HG02852 (cell line): ENCODE data around the gene GATA3.

ENCODE experiments used
- ATAC-seq: cut with Tn5 transposase; IDR thresholded peaks from one replicate; pipeline ENCODE4 v1.9.1; 2021; ENCODE audit warnings: mild to moderate bottlenecking, moderate library complexity; ENCODE audit not compliant: unreplicated experiment

The GATA3 gene

DNA sequence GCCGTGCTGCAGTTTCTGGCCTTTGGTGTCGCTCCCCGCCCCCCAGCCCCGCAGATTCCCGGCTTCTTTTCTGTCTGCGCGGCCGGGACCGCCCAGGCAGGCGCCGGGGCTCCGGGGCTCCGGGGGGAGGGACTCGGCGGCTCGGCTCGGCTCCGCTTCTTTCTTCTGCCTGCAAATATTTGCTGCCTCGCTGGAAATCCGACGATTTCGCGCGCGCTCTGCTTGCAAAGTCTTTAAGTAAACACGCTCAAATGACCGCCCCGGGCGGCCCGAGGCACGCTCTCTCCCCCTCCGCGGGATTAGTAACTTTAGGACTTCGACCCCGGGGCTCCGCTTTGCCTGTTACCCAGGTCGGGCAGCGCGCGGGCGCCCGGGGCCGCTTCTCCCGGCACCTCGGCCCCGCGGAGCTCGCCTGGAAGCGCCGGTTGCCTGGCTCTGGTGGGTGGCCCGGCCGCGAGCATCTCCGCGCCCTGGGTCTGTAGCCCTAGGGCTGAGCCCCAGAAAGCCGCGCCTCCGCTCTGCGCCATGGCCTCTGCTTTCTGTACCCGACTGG, 3.9 kb upstream of the GATA3 start:
- no peak for ATAC-seq

GRCh38 chr10:8051109-8051821, 3.2 kb upstream of the GATA3 start:
- ATAC-seq, result no peak

GRCh38 chr10:8051851-8052257, 2.6 kb upstream of the GATA3 start:
- ATAC-seq, result no peak

DNA sequence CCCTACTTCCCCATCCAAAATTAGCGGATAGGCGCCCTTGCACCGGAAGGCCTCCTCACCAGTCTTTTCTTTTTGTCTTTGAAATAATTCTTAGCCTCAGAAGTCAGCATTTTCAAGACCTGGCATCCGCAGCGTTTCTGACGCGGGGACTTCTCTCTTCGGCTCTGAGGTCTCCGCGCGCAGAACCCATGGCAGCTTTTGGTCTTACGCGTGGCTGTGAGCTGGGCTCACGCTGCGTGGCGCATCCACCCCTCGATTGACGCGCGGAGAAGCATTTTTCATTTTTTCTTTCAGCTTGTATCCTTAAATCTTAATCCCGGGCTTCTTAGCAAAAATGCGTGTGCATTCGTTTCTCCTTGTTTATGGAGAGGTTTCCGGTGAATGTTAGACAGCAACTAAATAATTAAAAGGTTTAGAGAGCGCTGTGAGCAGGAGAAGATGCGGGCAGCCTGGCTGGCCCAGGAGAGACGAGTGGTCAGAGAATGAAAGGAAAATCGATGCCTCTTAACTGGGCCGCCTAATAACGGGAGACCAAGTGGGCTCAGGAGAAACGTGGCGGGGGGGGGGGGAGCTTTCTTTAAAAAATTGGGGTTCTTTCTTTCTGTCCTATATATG, 2.0 kb upstream of the GATA3 start:
- no peak for ATAC-seq

DNA sequence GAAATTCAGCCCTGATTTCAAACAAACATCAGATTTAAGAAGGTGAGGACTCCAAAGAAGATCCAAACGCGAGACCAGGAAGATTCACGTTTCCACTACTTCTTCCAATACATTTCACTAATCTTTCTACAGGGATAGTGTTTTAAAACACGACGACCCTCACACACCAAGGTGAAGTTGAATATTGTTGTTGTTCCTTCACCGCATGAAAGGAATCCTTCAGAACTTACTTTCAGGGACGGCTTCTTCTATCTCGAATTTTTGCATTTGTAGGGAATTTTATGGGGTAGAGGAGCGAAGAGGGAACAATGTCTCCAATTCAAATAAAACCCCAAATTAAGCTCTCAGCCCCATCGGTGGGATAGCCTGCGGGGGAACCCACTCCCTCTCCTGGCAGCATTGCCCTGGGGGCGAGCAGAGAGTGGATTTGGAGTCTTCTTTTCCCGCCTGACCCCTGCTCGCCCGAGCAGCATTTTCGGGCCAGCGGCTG, 1.5 kb upstream of the GATA3 start:
- ATAC-seq, result no peak

DNA sequence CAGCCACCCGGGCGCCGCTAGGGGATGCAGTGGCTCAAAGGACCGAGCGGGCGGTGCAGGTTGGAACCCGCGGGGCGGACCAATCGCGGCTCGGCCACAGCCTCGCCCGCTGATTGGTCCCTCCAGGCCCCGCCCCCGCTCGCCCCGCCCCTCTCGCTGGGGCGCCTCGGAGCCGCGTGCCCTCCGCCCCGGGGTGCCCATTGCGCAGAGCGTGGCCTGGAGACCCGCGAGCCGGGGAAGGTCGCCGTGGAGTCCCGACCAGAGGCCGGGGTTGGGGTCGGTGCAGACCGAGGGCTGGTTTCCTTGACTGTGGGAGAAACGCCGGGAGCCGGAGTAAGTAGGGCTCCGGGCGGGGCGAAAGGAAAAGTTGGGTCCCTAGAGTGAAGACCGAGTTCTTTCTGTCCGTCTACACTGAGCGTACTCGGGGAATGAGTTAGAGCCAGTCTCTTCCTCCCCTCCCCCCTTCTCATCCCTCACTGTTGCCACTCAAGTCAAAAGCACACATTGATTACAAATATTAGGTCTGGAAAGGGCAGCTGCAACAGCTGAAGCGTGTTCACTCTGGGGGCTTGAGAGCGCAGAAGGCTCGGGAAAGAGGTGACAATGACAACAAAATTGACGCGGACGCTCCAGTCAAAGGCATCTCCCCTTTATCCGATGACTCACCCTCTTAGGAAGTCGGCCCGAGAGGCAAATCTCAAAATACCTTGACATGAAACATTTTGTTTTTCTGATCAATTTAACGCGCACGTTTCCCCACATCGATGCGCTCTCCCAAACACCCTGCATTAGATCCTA, 843 bp upstream of the GATA3 start:
- ATAC-seq, result peak; percentile 53

- ATAC-seq, result peak; percentile 11
Measured at GRCh38 chr10:8054244-8054493, 319 bp upstream of the GATA3 start.

GRCh38 chr10:8055420-8056349, 1.2 kb downstream of the GATA3 start:
- ATAC-seq, result no peak

DNA sequence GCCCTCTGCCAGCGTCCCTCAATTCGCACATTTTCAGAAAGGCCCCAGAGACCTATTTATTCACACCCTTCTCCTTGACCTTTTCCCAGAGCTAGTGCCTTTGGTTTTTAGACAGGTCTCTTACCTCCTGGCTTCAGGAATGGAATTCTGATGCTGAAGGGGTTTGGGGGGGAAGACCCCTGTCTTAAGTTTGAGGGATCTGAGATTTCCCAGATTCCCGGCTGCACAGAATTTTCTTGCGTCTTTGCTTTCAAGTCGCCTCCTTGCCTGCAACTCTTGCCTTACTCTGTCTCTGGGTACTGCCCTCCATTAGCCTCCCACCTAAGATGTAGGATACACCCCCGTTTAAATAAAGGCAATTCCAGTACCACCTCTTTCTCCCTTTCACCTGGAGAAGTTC, 1.9 kb downstream of the GATA3 start:
- no peak for ATAC-seq

DNA sequence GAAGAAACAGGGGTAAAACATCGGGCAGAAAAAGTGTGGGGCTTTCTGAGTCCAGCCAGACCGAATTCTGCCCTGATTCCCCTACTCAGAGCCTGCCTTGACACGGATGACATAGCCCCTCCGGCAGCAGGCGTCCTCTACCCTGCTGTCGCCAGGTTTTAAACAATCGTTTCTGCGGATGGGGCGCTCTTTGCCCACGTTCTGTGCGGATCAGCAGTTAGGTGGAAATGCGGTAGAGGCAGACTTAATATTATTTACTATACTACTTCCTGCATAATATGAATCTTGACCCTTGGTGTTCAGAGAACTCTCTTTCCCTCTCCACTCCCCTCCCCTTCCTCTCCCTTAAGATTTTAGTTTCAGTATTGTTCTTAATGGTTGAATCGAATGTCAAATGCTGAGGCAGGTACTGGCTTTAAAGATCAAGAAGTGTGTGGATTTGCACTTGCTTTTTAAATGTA, 2.4 kb downstream of the GATA3 start:
- peak; percentile 27 for ATAC-seq

- ATAC-seq, result no peak
Measured at GRCh38 chr10:8057636-8058273, 3.3 kb downstream of the GATA3 start.

GRCh38 chr10:8058274-8059111, 4.0 kb downstream of the GATA3 start:
- ATAC-seq, result no peak

DNA sequence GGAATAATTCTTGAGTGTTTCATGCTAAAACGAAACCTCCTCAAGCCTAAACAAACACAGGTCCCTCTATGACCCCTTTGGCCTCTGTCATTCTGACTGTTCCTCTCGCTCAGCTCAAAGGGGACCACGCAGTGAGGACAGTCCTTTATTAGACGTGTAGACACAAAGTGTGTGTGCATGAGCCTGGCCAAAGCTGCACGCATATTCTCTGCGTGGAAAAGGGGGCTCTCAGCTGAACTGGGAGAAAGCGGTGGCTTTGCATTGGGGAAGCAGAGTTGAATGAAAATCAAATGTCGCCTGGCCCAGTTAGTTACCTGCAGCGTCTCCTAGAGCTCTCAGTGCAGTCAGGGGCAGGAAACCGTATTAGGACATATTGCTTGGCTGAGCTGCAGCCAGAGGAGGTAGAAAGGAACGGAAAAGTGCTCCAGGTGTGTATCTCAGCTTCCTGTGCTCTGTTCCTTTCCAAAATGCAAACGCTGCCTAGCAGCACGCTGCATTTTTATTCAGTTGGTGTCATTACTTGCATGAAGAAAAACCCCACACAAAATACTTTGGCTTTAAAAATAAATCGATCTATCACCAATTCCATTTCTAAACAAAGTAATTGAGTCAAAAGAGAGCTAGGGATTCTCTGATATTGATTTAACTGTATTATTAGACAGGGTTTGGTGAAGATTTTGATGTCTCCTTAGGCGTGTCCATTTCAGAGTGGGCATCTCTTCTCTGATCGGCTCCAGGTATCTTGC, 4.9 kb downstream of the GATA3 start:
- ATAC-seq, result no peak

DNA sequence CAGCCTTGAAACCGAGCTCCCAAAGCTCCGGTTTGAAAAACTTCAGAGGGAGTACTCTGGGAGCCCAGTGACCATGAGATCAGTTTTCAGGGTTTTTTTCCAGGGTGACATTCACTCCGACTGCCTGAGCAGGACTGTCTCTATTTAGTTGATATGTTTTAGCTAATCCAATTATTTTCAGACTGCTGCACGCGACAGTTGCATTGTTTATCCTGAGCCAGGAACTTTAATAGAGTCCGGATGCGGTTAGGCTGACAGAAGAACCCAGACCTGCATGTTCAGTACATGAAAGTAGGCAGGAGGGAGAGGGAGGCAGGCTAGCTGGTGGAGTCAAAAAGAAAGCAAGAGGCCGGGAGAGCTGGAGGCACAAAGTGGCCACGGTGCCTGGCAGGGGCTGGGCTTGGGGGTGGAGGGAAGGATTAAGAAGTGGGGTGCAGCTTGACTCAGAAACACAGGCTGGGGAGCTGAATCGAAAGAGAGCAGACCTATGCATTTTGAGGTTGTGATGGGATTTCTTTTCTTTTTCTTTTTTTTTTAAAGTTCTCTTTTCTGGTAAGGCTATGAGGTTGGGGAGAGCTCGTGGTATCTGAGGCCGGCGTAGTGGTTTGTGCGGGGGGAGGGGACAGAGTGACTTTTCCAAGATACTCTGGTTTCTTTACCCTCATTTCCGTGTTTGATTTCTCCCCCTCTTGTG, 5.7 kb downstream of the GATA3 start:
- ATAC-seq, result peak; percentile 51

DNA sequence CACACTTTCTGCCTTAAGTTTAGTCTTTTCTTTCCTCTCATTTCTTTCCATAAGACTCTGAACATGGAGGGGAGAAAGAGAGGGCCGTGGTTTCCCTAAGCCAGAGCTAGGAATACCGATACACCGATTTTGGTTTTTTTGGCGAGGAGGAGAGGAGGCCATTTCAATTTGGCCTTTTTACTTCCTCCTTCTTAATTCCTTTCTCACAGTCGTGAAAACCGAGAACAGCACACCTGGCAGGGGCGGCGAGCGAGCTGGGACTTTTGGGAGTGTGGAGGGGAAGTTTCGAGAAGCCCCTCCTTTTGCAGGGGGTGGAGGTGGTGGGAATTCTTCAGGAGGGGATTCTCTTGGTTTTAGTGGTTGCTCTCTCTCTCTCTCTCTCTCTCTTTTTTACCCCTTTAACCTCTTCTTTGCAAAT, 6.2 kb downstream of the GATA3 start:
- no peak for ATAC-seq

DNA sequence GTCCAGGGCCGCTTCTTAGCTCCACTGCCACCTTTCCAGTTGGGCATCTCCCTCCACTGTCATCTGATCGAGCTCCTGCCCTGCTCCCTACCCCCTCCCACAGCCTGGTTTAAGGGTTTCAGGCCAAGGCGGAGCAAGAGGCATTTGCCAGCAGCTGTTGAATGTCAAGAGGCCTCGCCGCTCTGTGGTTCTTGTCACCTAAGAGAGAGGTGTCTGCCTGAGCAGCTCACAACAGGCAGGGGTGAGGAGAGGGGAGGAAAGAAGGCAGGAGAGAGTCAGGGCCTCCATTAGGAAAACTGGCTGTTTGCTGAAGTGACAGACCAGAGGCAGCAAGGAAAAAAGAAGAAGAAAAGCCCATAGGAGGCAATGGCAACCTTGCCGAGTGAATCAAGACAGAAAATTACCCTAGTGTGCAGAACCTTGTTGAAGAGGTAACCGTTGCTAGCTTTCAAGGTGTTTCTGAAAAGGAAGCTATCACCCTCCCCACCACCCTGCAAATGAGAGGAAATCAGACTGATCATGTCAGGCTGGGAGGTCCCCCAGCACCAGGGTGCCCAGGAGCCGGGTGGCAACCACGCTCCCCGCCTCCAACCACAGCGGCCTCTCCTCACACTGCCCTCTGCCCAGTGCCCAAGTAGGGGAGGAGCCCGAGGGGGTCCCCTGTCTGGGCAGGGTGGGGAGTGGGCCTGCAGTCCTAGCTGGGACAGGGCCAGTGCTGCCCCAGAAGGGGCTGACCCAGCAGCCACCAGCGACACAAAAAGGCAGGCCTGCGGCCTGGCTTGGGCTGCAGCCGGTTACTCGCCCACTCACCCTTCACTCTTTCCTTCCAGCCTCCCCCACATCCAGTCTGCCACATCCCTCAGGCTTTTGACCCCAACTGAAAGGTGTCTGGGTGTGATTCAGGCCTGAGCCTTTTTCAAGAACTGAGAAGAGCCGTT, 7.1 kb downstream of the GATA3 start:
- ATAC-seq, result no peak
